A673 (cell line): Measurements from ENCODE around the gene IRF6. TPM values are rescaled to one million over a fixed set of nuclear protein-coding genes. Genes with fewer than 3 reads are reported as not detected.

Experiments
- BruUV-seq: library from RNA; stranded (reverse); fragments of 400-500 nt; replicated peaks from 2 replicates; lab custom pipeline; 2021; lab: Mats Ljungman, UMichigan
- CTCF ChIA-PET: fragments of 300-600 bp; sonication (Branson Sonifier 250); formaldehyde crosslinking; loops from one replicate; lab custom pipeline; 2022; ENCODE audit warnings: antibody characterized with exemption; lab: Charles Lee
- POLR2A ChIA-PET: fragments of 300-600 bp; sonication (Branson Sonifier 250); formaldehyde crosslinking; loops from one replicate; lab custom pipeline; 2022; ENCODE audit warnings: antibody characterized with exemption; ENCODE audit not compliant: low non-redundant PET; lab: Charles Lee
- DNase-seq: peaks from one replicate; pipeline ENCODE4 v3.0.0-alpha.2; 2015; ENCODE audit warnings: low spot score
- H3K27ac ChIP-seq: fragments of 200-600 bp; sonication (generic); 2 replicates; pipeline ENCODE4 v1.5.1; 2016; ENCODE audit warnings: mixed run types, low read depth, mild to moderate bottlenecking, mixed read lengths, antibody characterized with exemption, low read length; ENCODE audit not compliant: poor library complexity, severe bottlenecking
- H3K27me3 ChIP-seq: fragments of 200-600 bp; sonication (generic); replicated peaks from 2 replicates; pipeline ENCODE4 v1.6.1; 2017; ENCODE audit warnings: mixed run types, low read depth, mild to moderate bottlenecking, mixed read lengths, antibody characterized with exemption, low read length; ENCODE audit not compliant: insufficient read depth, poor library complexity
- H3K36me3 ChIP-seq: fragments of 200-600 bp; sonication (generic); 2 replicates; pipeline ENCODE4 v1.6.1; 2016; ENCODE audit warnings: mixed run types, mild to moderate bottlenecking, mixed read lengths, antibody characterized with exemption, low read length; ENCODE audit not compliant: insufficient read depth, poor library complexity, severe bottlenecking
- H3K4me1 ChIP-seq: fragments of 200-600 bp; sonication (generic); 2 replicates; pipeline ENCODE4 v1.6.1; 2017; ENCODE audit warnings: mixed run types, mild to moderate bottlenecking, mixed read lengths, antibody characterized with exemption, low read length; ENCODE audit not compliant: insufficient read depth, poor library complexity, severe bottlenecking
- H3K4me3 ChIP-seq: fragments of 200-600 bp; sonication (generic); 2 replicates; pipeline ENCODE4 v1.5.1; 2016; ENCODE audit warnings: low read depth, mixed run types, mild to moderate bottlenecking, mixed read lengths, low read length; ENCODE audit not compliant: poor library complexity, severe bottlenecking
- H3K9me3 ChIP-seq: fragments of 200-600 bp; sonication (generic); 2 replicates; pipeline ENCODE4 v1.6.1; 2016; ENCODE audit warnings: mixed run types, low read depth, mild to moderate bottlenecking, mixed read lengths, antibody characterized with exemption, low read length; ENCODE audit not compliant: poor library complexity, severe bottlenecking
- EZH2 ChIP-seq: fragments of 200-600 bp; sonication (generic); IDR thresholded peaks from 2 replicates; pipeline ENCODE4 v1.6.1; 2017; ENCODE audit warnings: borderline replicate concordance, low read depth, mild to moderate bottlenecking, mixed read lengths, antibody characterized with exemption, low read length; ENCODE audit not compliant: poor library complexity, severe bottlenecking
- intact Hi-C: fragments of 100-400 bp; cut with micrococcal nuclease; formaldehyde crosslinking; loops from one replicate; pipeline ENCODE4 v1.10.0; 2022; ENCODE audit not compliant: unreplicated experiment
- total RNA-seq: library from RNA; stranded (reverse); gene quantifications from 2 replicates; pipeline ENCODE4 v1.2.3, GENCODE V29; 2021
- TF ChIP-seq, protein P1 (sequence below): fragments of 300-800, 200-600 bp; sonication (generic); conservative IDR thresholded peaks from 2 replicates; pipeline ENCODE4 v1.5.1; 2017; ENCODE audit warnings: low read depth, mild to moderate bottlenecking, antibody characterized with exemption, low read length, moderate library complexity, mixed read lengths

IRF6 gene
- total RNA-seq, 1 experiment from 2014 or later, result 0.17 TPM

DNA sequence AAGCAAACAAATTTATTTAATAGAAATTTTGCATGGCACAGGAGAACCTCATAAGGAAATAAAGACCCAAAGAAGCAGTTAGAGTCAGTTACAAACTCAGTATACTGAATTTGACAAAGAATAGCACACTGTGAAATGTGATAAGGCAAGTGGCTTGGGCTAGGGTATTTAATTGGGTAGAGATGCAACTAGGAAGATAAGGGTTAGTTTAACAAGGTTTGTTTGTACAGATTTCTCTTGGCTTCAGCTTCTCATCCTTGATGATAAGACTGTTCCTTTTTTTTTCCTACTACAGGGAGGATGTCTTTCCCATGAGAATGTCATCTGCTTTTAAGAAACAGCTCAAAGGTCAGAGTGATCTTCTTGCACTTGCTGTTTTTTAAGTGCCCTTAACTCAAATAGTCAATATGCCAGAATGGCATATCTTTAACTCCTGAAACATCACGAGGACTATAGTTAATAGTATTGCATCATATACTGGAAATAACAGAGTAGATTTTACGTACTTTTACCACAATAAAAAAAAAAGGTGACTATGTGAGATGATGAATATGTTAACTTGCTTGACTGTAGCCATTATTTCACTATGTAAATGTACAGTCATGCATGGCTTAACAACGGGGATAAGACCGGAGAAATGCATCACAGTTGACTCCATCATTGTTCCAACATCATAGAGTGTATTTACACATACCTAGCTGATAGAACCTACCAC, 59.3 kb downstream of the IRF6 start:
- intact Hi-C loops, result loop anchor here (5.0 kb wide), 1 partner anchor 169 kb away; no protein-coding TSS in a partner anchor
- no peaks in the 10 kb centered on the region for H3K36me3 ChIP-seq
- H3K27me3 ChIP-seq, result no peaks in the 10 kb centered on the region
- no peaks in the 10 kb centered on the region for H3K4me1 ChIP-seq
- BruUV-seq, result no TSS peak
- POLR2A ChIA-PET, result no interaction called here
- CTCF ChIA-PET, result no interaction called here
- TF ChIP-seq EZH2, result no peak
- TF ChIP-seq, protein P1, sequence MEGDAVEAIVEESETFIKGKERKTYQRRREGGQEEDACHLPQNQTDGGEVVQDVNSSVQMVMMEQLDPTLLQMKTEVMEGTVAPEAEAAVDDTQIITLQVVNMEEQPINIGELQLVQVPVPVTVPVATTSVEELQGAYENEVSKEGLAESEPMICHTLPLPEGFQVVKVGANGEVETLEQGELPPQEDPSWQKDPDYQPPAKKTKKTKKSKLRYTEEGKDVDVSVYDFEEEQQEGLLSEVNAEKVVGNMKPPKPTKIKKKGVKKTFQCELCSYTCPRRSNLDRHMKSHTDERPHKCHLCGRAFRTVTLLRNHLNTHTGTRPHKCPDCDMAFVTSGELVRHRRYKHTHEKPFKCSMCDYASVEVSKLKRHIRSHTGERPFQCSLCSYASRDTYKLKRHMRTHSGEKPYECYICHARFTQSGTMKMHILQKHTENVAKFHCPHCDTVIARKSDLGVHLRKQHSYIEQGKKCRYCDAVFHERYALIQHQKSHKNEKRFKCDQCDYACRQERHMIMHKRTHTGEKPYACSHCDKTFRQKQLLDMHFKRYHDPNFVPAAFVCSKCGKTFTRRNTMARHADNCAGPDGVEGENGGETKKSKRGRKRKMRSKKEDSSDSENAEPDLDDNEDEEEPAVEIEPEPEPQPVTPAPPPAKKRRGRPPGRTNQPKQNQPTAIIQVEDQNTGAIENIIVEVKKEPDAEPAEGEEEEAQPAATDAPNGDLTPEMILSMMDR, result no peak
- H3K27ac ChIP-seq, result no peak overlapping the region
- DNase-seq, result no peak
- H3K9me3 ChIP-seq, result no peaks in the 10 kb centered on the region
- no peak overlapping the region for H3K4me3 ChIP-seq

DNA sequence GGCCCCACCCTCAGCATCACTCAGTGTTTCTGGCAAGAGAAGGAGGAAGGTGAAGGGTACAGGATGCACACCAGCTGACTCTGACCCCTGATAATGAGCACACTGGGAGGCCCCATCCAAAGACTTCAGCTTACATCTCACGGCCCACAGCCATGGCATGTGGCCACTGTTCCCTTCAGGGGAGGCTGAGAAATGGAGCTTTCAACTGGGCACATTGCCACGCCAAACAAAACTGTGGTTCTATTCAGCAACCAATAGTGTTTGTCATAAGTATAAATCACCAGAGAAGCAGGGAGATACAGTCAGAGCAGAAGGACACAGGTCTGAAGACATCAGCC, 62.8 kb downstream of the IRF6 start:
- no peak for DNase-seq
- Histone ChIP-seq H3K27me3 (no peaks in the 10 kb centered on the region), H3K36me3 (no peaks in the 10 kb centered on the region), H3K4me1 (no peaks in the 10 kb centered on the region), H3K27ac (no peak overlapping the region), H3K9me3 (no peaks in the 10 kb centered on the region), H3K4me3 (no peak overlapping the region)
- CTCF ChIA-PET, result no interaction called here
- TF ChIP-seq EZH2, result no peak
- TF ChIP-seq, protein P1, result no peak
- intact Hi-C loops, result no loop called here
- POLR2A ChIA-PET, result no interaction called here
- no TSS peak for BruUV-seq

DNA sequence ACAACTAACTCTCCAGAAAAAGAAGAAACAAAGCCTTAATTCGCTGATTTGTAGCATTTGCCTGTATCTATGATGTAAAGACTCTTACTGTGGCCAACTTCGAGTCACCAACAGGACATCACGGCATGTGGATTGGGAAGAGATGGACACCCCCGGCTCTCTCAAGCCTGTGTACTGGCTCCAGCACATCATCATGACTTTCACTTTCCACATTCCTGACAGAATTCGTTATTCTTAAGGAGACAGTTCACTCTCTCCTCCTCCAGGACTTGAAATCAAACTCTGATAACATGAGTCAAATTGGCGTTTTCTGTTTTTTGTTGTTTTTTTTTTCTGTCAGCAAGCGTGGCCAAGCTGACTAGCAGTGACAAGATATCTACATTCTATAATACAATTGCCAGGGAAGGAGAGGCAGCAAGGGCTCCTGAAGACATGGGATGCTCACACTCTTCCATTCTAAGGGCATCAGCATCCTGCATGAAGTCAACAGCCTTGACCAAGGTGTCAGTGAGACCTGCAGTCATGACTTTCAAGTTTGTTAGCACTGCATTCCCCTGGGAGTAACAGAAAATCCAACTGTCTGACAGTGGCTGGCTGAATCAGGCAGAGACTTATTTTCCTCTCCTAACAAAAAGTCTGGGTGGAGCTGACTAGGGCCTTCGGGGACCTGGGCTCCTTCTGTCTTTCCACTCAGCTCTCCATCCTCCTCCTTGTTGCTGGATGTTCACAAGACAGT, 63.4 kb downstream of the IRF6 start:
- H3K9me3 ChIP-seq, result no peaks in the 10 kb centered on the region
- CTCF ChIA-PET, result no interaction called here

More for the DNA sequence above, 63.4 kb downstream of the IRF6 start:
- no TSS peak for BruUV-seq
- H3K36me3 ChIP-seq, result no peaks in the 10 kb centered on the region
- intact Hi-C loops, result no loop called here
- DNase-seq, result no peak
- POLR2A ChIA-PET, result no interaction called here
- no peaks in the 10 kb centered on the region for H3K27me3 ChIP-seq
- no peak overlapping the region for H3K27ac ChIP-seq
- H3K4me3 ChIP-seq, result no peak overlapping the region
- no peaks in the 10 kb centered on the region for H3K4me1 ChIP-seq
- TF ChIP-seq, protein P1, result no peak
- no peak for TF ChIP-seq EZH2
